Nephron progenitor cell (in vitro differentiated cells): ENCODE data around the gene PIGH.

Experiments
- DNase-seq: peaks from one replicate; pipeline ENCODE4 v3.0.0; 2021
- H3K27ac Mint-ChIP-seq: 2 replicates; pipeline ENCODE4 v1.8.0; 2021; ENCODE audit warnings: mild to moderate bottlenecking, moderate library complexity, mixed read lengths
- H3K27me3 Mint-ChIP-seq: 2 replicates; pipeline ENCODE4 v1.8.0; 2021; ENCODE audit warnings: mild to moderate bottlenecking, low read depth, mixed read lengths; ENCODE audit not compliant: poor library complexity
- H3K36me3 Mint-ChIP-seq: 2 replicates; pipeline ENCODE4 v1.8.0; 2021; ENCODE audit warnings: low read depth, mixed read lengths
- H3K4me1 Mint-ChIP-seq: 2 replicates; pipeline ENCODE4 v1.8.0; 2021; ENCODE audit warnings: mixed read lengths
- H3K4me3 Mint-ChIP-seq: 2 replicates; pipeline ENCODE4 v1.8.0; 2021; ENCODE audit warnings: mild to moderate bottlenecking, moderate library complexity, mixed read lengths
- H3K9me3 Mint-ChIP-seq: 2 replicates; pipeline ENCODE4 v1.8.0; 2021; ENCODE audit warnings: mild to moderate bottlenecking, moderate library complexity, mixed read lengths
- CTCF ChIP-seq: fragments of 200-600 bp; sonication (generic); IDR thresholded peaks from 2 replicates; pipeline ENCODE4 v1.5.0; 2021; ENCODE audit warnings: antibody characterized with exemption

PIGH gene

GRCh38 chr14:67586369-67586768, 13.7 kb downstream of the PIGH start:
- Mint-ChIP-seq H3K36me3 (peaks cover 24% of the 10 kb centered on the region), H3K9me3 (no peaks in the 10 kb centered on the region), H3K27me3 (no peaks in the 10 kb centered on the region), H3K4me1 (no peaks in the 10 kb centered on the region), H3K27ac (no peak overlapping the region), H3K4me3 (no peak overlapping the region)
- TF ChIP-seq CTCF, result no peak
- DNase-seq, result no peak

- H3K4me1 Mint-ChIP-seq, result no peaks in the 10 kb centered on the region
- no peak overlapping the region for H3K27ac Mint-ChIP-seq
- no peak for TF ChIP-seq CTCF
- H3K36me3 Mint-ChIP-seq, result peaks cover 16% of the 10 kb centered on the region
- no peak for DNase-seq
- no peaks in the 10 kb centered on the region for H3K9me3 Mint-ChIP-seq
- no peaks in the 10 kb centered on the region for H3K27me3 Mint-ChIP-seq
- no peak overlapping the region for H3K4me3 Mint-ChIP-seq
Observed at GRCh38 chr14:67584978-67585377, 15.1 kb downstream of the PIGH start.

- H3K4me3 Mint-ChIP-seq, result no peak overlapping the region
- H3K4me1 Mint-ChIP-seq, result no peaks in the 10 kb centered on the region
- peak; percentile 44 for DNase-seq
- H3K36me3 Mint-ChIP-seq, result peaks cover 21% of the 10 kb centered on the region
- H3K9me3 Mint-ChIP-seq, result no peaks in the 10 kb centered on the region
- H3K27ac Mint-ChIP-seq, result no peak overlapping the region
- TF ChIP-seq CTCF, result peak; percentile 77
- no peaks in the 10 kb centered on the region for H3K27me3 Mint-ChIP-seq
Observed at GRCh38 chr14:67583711-67584644, 16.1 kb downstream of the PIGH start.

- Mint-ChIP-seq H3K9me3 (no peaks in the 10 kb centered on the region), H3K27me3 (no peaks in the 10 kb centered on the region), H3K27ac (no peak overlapping the region), H3K36me3 (peaks cover 18% of the 10 kb centered on the region), H3K4me3 (no peak overlapping the region), H3K4me1 (no peaks in the 10 kb centered on the region)
- no peak for DNase-seq
- no peak for TF ChIP-seq CTCF
Observed at GRCh38 chr14:67582061-67582460, 18.0 kb downstream of the PIGH start.

GRCh38 chr14:67581643-67582042, 18.4 kb downstream of the PIGH start:
- DNase-seq, result no peak
- Mint-ChIP-seq H3K36me3 (peaks cover 18% of the 10 kb centered on the region), H3K9me3 (no peaks in the 10 kb centered on the region), H3K4me1 (no peaks in the 10 kb centered on the region), H3K27me3 (no peaks in the 10 kb centered on the region), H3K4me3 (no peak overlapping the region), H3K27ac (no peak overlapping the region)
- TF ChIP-seq CTCF, result no peak
